Breast epithelium (tissue), 3 donors: ENCODE results near the gene P2RX3.

Experiments used
- POLR2A ChIP-seq: fragments of 450-650 bp; IDR thresholded peaks from one replicate; pipeline ENCODE4 v1.6.1; 2016; ENCODE audit warnings: antibody characterized with exemption, mild to moderate bottlenecking, moderate library complexity
- TF ChIP-seq, protein P1 (sequence below), 3 donors: fragments of 450-650 bp; IDR thresholded peaks; one replicate each; pipeline ENCODE4 v1.5.1; 2016 to 2017; ENCODE audit warnings: antibody characterized with exemption in 3 of 3, mild to moderate bottlenecking in 3 of 3, moderate library complexity in 3 of 3

DNA sequence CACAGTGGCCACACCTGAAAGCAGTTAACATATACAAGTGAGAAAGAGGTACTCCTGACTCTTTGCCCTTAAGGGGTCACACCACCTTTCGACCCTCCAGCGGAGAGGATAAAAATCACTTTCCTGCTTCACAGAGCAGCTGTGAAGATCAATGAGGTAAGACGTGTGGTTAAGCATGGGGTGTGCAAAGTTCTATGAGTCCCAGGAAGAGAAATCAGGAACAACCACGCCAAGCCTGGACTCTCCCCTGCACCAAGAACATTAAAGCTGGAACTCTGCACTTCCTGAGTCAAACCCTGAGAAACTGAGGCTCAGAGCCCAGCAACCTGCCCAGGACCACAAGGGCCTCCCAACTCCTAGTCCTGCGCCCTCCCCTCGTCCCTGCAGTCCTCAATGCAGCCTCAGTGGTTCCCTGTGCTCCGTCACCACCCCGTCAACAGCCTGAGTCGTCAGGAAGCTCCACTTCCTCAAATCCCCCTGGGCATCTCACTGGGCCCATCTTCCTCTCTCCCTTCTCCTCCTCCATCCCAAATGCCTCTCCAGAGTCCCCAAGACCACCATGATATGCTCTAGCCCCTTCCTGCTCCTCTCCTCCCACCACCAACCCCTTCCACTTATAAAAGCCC, 31.1 kb upstream of the P2RX3 start:
- TF ChIP-seq, protein P1, sequence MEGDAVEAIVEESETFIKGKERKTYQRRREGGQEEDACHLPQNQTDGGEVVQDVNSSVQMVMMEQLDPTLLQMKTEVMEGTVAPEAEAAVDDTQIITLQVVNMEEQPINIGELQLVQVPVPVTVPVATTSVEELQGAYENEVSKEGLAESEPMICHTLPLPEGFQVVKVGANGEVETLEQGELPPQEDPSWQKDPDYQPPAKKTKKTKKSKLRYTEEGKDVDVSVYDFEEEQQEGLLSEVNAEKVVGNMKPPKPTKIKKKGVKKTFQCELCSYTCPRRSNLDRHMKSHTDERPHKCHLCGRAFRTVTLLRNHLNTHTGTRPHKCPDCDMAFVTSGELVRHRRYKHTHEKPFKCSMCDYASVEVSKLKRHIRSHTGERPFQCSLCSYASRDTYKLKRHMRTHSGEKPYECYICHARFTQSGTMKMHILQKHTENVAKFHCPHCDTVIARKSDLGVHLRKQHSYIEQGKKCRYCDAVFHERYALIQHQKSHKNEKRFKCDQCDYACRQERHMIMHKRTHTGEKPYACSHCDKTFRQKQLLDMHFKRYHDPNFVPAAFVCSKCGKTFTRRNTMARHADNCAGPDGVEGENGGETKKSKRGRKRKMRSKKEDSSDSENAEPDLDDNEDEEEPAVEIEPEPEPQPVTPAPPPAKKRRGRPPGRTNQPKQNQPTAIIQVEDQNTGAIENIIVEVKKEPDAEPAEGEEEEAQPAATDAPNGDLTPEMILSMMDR (IDR thresholded peaks at IDR 0.05): no peak
- no peak for TF ChIP-seq POLR2A
